ENCODE results near the gene SLIT3.

The SLIT3 gene

GRCh38 chr5:169104937-169105494 is 195.9 kb downstream of the SLIT3 start:
- no peak for DNase-seq (ENCODE audit: low read depth)

GRCh38 chr5:169103586-169104181 is 197.3 kb downstream of the SLIT3 start:
- DNase-seq (ENCODE audit: low read depth): no peak

- no peak for DNase-seq (ENCODE audit: low read depth)
Measured at GRCh38 chr5:169101966-169102365, 199.0 kb downstream of the SLIT3 start.

- no peak for DNase-seq (ENCODE audit: low read depth)
Measured at GRCh38 chr5:169100735-169101075, 200.2 kb downstream of the SLIT3 start.

DNA sequence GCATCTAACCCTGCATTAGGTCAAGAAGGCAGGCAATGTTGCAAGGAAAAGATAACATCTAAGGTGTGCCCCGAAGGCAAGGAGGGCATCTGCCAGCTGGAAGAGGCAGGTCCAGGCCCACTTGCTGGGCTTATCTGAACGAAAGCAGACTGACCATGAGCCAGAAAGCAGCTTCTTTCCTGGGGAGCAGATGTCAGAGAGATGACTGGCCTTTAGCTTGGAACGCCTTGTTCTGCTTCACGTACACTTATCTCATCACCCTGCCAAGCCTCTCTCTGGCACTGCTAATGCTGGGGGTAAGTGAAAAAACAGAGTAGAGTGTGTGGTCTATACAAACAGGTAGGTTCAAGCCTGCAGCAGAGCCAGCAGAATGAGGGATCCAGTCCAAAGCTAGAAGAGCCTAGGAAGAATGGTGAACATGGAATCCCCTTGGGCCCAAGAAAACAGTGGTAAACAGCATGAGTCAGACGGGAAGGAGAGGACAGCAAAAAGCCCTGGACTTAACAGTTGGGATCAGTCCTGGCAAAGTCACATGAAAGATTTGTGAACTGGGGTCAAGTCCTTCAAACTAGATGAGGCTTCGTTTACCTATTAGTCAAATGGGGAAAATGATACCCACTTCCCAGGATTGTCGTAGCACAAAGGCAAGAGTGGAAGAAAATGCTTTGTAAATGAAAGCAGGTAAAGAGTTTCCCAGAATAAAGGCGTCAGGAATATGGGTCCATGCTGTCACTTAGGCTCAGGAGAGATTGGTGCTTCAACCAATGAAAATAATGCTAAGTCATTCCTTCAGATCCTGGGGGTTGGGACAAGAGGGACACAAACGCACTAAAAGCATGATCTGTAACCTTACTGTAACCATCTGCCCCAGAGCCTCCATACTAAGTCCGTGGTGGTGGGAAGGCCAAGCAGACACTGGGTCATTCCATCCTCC is 200.9 kb downstream of the SLIT3 start:
- no peak for DNase-seq (ENCODE audit: low read depth)

DNA sequence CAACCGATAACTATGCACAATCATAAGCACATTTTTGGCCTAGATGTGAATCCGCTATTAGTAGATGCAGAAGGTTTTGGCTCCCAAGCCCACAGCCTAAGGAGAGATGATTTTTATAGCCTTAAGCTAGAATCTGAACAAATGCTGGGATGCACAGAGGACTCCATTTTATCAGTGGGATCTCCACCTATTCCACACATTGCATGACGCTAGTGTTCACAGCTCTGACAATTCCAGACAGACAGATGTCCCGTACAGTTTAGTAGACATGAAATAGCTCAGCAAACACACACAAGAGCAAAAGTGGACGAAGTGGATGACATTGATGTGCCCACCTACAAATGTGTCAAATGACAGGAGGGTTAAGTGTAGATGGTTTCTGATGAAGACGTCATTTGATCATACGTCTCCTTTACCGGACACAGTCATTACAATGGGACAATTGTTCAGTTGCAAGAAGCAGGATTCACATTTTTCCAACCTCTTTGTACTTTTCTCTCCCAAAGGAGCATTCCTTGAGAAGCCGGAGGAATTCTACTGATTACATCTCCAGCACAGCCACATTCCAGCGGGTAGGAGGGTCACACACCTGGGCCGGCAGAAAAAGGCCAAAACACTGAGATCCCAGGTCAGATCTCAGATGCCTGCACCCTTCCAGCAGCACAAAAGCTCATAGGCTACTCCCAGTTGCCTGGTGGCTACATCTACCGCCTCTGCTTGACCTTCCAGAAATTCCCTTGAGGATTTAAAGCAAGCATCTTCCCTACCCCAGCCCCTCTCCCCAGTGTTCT is 202.4 kb downstream of the SLIT3 start:
- DNase-seq (ENCODE audit: low read depth): no peak

GRCh38 chr5:169097374-169098326 is 203.3 kb downstream of the SLIT3 start:
- DNase-seq (ENCODE audit: low read depth): no peak

DNA sequence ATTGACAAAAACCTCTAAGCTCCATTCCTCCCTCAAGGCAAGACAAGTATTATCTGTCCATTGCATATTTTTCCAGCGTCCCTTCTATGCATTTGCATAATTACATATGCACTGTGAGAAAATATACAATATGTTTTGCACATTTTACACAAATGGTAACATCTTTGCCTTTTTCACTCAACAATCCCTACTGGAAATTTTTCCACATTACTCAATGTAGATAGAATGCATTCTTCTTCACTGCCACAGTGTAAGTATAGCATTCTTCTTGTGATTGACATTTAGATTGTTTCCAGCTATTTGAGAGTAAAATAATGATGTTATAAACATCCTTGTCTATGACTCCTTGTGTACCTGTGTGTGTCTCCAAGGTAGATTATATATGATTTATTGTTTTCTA is 205.0 kb downstream of the SLIT3 start:
- no peak for DNase-seq (ENCODE audit: low read depth)

DNA sequence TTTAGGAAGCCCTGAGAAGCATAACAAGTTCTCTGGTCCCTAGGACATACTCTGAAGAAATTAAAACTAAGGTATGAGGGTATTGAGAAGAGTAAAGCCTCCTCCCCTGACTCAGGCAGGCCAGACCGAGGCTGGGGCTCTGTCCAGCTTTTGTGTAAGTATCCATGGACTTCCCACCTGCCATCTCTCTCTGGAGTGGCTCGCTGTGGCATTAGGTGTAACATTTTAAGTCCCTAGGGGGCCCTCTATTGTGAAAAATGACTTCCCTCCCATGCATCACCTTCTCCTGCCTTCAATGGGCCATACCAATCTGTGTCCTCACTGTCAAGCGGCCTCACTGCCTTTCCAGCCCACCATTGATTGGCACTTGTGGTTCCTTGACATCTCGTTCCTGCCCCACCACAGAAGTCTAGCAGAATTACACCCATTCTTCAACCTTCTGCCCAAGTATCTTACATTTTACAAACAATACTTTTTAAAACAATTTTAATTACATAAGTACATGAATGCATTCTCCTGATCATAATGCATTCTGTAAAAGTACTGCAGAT is 205.5 kb downstream of the SLIT3 start:
- no peak for DNase-seq (ENCODE audit: low read depth)

DNA sequence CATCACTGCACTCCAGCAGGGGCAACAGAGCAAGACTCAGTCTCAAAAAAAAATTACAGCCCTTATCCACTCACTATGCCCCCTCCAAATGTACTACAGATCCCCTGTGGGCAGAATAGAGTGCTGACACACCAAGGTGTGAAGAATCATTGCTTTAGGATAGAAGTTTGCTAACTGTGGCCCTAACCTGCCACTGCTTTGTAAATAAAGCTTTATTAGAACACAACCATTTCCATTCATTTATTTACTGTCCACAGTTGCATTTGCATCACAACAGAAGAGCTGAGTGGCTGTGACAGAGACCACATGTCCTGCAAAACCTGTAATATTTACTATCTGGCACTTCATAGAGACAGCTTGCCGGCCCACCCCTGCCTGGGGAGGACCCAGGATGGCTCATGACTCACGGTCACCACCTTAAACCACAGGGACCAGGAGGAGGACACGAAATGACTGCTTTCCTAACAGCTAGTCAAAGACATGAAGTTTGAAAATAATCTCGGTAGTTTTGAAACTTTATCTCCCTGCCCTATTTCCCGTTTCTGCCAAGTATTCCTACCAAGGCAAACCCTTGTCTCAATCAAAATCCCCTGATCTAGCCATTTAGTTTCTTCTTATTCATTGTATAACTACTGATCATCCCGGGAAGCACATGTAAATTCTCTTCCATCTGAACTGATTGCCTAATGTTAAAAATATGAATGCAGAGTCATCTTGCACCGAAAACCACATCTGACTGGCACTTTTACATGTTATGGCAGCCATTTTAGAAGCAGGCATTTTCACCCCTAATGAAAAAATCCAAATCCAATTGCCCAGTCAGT is 206.1 kb downstream of the SLIT3 start:
- DNase-seq (ENCODE audit: low read depth): no peak

DNA sequence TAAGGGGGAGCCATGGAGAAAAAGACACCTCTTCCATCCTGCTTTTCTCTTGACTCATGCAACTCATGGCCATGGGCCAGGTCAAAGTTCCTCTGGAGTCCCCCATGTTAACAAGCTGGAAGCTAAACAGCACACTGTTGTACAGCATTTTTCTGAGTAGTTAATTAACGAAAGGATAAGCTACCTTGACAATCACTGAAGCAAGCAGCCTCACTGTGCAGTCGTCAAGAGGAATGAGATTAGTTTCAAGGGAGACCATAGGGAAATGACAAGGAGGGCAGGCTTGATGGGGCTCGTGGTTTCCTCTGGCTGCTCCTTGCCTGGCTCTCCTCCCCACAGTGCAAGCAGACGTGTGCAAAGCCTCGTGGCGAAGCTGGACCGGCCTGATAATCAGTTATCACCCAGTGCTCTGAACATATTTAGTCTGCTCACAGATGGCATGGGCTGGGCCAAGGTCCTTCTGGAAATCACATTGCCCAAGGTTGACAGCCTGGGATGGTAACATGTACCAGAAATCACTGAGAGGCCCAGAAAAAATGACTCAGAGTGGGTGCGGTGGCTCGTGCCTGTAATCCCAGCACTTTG is 209.5 kb downstream of the SLIT3 start:
- DNase-seq (ENCODE audit: low read depth): no peak

DNA sequence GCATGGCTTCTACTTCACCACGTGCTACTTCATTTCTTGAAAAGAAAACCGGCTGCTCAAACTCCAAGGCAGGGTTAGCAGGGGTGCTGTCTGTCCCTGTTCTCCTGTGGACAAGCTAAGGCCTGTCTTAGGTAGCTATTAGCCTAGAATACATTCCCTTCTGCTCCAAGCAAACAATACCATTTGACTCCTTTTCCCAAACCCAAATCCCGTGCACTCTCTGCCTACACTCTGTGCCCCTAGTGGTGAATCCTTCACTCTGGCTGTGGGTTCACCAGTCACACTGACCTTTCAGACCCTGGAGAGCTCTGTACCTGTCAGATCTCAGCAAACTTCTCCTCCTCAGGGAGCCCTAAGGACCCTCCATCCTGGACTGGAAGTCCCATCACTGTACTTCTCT is 211.6 kb downstream of the SLIT3 start:
- no peak for DNase-seq (ENCODE audit: low read depth)

DNA sequence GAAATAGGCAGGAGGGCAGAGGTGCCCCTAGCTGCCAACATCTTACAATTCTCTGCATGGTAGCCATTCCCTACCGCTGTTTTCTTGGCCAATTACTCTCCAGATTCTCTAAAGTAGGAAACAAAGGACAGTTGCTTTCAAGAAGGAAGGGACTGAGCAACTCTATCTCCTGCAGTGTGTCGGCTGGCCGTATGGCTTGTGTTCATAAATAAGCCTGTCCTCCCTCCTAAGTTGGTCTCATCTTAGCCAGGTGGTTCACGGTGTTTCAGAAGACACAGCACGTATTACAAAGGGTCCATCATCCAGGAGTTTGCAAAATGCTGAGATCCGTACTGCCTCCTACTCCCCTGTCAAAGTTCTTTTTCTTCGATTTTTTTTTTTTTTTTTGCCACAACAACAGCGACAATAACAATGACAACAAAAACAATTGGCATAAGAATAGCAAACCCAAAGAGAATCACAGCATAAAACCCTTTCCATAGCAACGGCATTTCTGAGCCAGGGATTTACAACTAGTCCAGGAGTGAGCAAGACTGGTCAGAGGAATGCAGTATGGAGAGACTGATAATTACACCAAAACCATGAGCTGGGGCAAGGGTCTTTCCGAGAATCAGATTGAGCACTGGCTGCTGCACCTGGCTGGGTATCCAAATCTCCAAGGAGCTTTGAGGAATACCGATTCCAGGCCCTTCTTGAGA is 212.8 kb downstream of the SLIT3 start:
- DNase-seq (ENCODE audit: low read depth): no peak

GRCh38 chr5:169085636-169086035 is 215.3 kb downstream of the SLIT3 start:
- no peak for DNase-seq (ENCODE audit: low read depth)

GRCh38 chr5:169085212-169085611 is 215.7 kb downstream of the SLIT3 start:
- DNase-seq (ENCODE audit: low read depth): no peak

DNA sequence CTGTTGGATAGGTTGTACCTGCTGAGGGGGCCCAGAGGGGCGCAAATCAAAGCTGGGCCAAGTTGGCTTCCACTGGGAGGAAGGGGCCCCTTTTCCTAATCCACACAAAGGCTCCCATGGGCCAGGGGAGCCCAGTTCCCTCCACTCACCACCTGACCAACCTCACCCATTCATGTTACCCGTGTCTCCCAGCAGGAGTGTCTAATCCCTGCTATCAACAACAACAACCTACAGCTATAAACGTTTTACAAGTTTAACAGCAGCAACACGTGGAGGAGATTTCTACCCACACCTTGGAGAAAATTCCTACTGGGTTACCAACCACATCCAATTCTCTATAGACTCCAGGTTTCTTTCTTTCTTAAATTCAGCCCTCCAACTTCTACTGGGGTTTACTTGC is 216.2 kb downstream of the SLIT3 start:
- no peak for DNase-seq (ENCODE audit: low read depth)

DNA sequence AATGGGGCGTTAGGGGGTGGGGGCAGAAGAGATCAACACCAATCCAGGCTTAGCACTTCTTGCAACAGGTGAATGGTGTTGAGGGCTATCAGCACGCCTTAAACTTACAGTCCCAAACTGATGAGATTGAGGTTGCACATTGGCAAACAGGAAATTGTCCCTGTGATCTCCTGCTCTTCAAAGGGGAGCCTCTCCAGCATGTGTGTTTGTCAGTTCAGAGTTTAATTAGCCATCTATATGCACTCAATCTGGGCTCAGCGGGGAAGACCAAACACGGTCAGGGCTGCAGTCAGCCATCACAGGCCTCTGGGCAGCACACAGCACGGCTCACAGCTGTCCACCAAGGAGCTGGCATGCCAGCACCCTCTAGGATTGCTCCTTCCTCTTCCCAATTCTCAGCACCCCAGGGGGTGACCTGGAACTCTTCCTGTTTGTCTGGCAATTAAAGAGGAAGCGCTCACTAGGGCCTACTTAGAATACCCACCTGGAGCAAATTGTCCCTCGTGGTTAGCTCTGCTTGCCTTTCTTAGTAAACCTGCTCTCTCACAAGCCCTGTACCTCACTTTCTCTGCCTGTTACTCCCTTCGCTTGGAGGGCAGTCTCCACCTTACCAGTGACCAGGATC is 217.4 kb downstream of the SLIT3 start:
- no peak for DNase-seq (ENCODE audit: low read depth)

DNA sequence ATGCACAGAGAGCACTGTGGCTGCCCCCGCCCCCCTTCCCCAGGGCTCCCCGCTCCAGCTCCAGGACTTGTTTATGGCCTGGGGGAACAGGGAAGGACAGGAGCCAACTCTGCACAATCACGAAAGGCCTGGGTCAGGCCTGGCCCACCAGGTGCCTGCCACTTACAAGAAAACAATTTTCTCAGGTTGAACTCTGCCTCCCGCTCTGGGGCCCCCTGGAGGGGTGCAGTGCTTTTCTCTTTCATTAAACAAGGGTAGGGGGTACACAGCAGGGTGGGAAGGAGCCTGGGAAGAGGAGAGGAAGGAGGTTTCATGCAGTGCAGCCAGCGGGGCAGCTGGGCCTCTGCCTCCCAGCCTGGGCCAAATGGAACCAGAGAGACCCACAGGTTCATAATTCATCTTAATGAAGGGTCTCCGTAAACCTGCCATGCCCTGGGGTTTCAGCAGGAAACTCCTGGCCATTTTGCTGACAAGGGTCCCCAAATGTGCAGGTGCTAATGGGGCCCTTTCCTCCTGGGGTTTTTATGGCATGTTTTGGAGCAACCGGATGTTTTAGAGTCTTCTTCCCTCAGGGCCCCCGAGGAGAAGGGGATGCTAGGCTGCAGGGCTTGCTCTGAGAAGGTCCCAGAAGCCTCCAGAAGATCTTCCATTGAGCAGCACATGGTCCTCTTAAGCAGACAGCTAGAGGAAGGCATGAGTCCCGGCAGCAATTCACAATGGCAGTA is 219.8 kb downstream of the SLIT3 start:
- no peak for DNase-seq (ENCODE audit: low read depth)

Data from stimulated activated CD8-positive, alpha-beta memory T cell treated with anti-CD3 and anti-CD28 coated beads, Interleukin-15, amount 100 ng/mL, for 24 hours (primary cell).